Mesodermal cell (in vitro differentiated cells): Measurements from ENCODE around the gene URB1.
"Not testable (repeated sequence)": the region's sequence is repeated elsewhere in the genome, so short reads cannot be mapped to it uniquely, and the experiment has no call there.

Source experiments
- H3K27ac ChIP-seq: 2 replicates; pipeline ENCODE4 v1.7.0; 2013; ENCODE audit warnings: mild to moderate bottlenecking, low read depth, low read length, moderate library complexity; ENCODE audit not compliant: severe bottlenecking
- H3K36me3 ChIP-seq: 2 replicates; pipeline ENCODE4 v1.7.1; 2013; ENCODE audit warnings: mild to moderate bottlenecking, low read length, moderate library complexity; ENCODE audit not compliant: control insufficient read depth, insufficient read depth
- H3K4me1 ChIP-seq: one replicate; pipeline ENCODE4 v1.7.1; 2013; ENCODE audit warnings: mild to moderate bottlenecking, low read length; ENCODE audit not compliant: insufficient read depth, control insufficient read depth, poor library complexity, severe bottlenecking
- H3K4me3 ChIP-seq: 2 replicates; pipeline ENCODE4 v1.7.0; 2013; ENCODE audit warnings: low read length, control low read depth, mild to moderate bottlenecking; ENCODE audit not compliant: insufficient read depth, poor library complexity, severe bottlenecking; ENCODE audit errors: extremely low read depth
- H3K9me3 ChIP-seq: 2 replicates; pipeline ENCODE4 v1.7.1; 2013; ENCODE audit warnings: mild to moderate bottlenecking, low read length, moderate library complexity; ENCODE audit not compliant: control insufficient read depth
- WGBS, 2 experiments: methylation state at CpG; one replicate each; pipeline ENCODE4 v1.1.5; 2013; ENCODE audit warnings: missing lambda C conversion rate in 2 of 2; ENCODE audit not compliant: insufficient coverage in 2 of 2; 5-methylcytosine and 5-hydroxymethylcytosine counted together

URB1 gene

DNA sequence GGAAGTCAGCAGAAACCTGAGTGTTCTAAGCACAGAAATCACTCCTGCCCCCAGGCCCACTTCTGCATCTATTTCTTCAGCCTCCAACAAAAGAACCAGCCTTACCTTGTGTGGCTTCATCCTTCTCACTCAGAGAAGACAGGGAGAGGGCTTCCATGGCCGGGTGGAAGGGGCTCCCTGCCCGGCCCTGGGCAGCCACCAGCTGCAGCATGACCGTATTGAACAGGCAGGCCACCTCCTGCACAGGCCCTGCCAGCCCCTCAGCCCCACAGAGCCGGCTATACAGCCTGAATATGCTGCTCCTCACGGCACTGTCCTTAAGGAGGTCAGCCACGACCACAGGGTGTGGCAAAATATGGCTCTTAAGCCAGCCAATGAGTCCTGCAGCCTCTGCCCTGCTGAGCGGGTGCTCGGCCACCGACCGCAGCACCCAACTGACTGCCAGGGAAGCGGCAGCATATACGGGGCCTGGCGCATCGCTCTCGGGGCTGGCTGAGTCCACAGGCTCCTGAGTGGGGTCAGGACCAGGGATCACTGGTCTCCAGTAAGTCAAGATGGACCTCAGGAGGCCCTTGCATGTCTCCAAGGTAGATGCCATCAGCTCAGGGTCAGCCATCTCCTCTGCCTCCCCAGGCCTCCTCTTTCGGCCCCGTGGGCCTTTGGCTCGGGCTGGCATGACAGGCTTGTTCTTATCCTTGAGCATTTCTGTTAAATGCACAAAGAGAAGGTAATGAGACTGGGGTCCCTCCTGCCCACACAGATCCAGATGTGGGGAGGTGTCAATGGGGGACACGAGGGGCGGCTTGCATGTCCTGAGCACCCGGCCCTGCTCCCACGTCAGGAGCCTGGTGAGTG is 76.2 kb downstream of the URB1 start:
- 89 to 94% methylated on average over 15 to 19 of the region's 22 CpGs for WGBS, 2 experiments
- Histone ChIP-seq H3K4me3 (no peak overlapping the region), H3K9me3 (no peaks in the 10 kb centered on the region), H3K36me3 (peaks cover 91% of the 10 kb centered on the region), H3K27ac (no peak overlapping the region), H3K4me1 (no peaks in the 10 kb centered on the region)

DNA sequence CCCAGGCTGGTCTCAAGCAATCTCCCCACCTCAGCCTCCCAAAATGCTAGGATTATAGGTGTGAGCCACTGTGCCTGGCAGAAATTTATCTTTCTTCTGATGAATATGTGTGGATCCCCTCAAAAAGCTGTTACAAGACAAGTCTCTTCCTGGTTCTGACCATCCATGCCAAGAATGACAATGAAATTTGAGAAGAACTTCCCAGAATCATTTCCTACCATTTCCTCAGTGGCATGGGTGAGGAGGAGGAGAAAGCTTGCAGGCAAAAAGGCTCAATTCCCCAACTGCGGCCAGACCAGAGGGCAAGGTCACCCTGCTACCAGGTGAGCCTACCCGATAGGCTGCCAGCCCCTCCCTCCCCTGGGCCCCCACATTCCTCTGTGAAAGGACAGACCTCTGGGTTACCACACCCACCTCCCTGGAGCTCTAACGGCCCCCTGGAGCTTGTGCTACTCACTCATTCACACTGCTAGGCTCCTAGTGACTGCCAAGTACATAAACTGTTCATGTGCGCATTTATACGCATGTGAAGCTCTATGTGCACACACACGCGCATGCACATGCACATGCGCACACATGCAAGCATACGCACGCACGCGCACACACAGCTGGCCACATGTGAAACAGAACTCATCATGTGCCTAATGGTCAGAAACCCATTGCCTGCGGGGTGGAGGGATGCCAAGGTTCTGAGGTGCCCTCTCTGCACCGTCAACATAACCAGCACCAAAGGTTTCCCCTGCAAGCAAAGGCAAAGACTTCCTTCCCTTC is 77.1 kb downstream of the URB1 start:
- Histone ChIP-seq H3K4me1 (no peaks in the 10 kb centered on the region), H3K9me3 (no peaks in the 10 kb centered on the region), H3K36me3 (peaks cover 84% of the 10 kb centered on the region), H3K27ac (no peak overlapping the region), H3K4me3 (no peak overlapping the region)
- 95% methylated on average over 13 of the region's 14 CpGs for WGBS, 2 experiments

DNA sequence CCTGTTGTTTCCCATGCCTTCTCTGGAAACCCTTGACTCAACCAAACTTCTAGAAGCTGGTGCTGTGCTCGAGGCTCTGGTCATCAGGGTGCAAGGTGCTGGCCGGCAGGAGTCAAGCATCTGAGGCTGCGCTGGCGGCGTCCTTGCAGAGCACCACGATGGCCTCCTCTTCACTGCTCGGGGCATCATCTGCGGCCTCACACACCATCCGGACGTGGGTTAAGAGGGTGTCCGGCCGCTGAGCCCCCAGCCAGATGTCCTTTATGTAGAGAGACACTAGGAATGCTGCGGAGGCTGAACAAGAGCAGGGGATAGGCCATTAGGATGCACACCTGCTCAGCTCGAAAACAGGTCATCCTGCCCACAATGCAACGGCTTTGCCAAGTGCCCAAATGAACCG is 78.0 kb downstream of the URB1 start:
- no peaks in the 10 kb centered on the region for H3K9me3 ChIP-seq
- no peak overlapping the region for H3K4me3 ChIP-seq
- H3K4me1 ChIP-seq: no peaks in the 10 kb centered on the region
- peaks cover 81% of the 10 kb centered on the region for H3K36me3 ChIP-seq
- H3K27ac ChIP-seq: no peak overlapping the region
- WGBS, 2 experiments: 97 to 98% methylated on average over 11 to 14 of the region's 16 CpGs

DNA sequence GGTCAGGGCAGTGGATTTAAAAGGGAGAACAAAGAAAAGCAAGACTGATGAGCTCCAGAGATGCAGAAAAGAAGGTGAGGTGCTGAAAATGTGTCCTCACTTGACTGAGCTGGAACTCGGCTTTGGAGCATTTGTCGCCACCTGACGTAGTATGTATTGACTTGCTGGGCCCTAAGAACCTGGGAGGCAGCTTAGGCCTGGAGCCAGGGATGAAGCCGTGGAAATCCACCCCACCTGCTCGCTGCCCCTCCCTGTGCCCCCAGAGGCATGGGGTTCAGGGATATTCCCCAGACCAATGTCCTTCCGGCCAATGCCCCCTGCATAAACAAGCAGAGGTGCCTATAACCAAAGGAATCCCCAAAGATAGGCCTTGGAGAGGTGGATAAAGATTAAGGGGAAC is 79.8 kb downstream of the URB1 start:
- Histone ChIP-seq H3K4me3 (no peak overlapping the region), H3K9me3 (no peaks in the 10 kb centered on the region), H3K36me3 (peaks cover 62% of the 10 kb centered on the region), H3K4me1 (no peaks in the 10 kb centered on the region), H3K27ac (no peak overlapping the region)
- WGBS, 2 experiments: 91 to 92% methylated on average over 3 to 5 of the region's 6 CpGs

DNA sequence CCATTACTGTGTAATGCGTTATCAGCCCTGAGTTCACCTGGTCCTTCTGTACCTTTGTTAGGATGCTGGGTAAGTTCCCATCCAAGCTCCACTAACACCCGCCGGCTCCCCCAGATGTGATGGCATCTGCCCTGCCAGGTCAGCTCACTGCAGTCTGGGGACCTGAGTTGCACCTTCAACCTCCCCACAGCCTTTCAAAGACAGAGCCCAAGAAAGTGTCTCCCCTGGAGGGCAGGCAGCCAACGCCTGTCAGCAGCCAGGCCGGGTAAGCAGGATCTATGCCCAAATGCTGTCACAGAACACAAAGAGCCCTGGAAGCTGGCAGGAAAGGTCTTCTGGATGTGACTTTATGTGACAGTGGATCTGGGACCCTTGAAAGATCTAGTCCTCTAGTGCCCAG is 80.5 kb downstream of the URB1 start:
- Histone ChIP-seq H3K36me3 (peaks cover 56% of the 10 kb centered on the region), H3K4me3 (no peak overlapping the region), H3K27ac (no peak overlapping the region), H3K4me1 (no peaks in the 10 kb centered on the region), H3K9me3 (no peaks in the 10 kb centered on the region)
- 96 to 100% methylated on average over 4 to 5 of the region's 5 CpGs for WGBS, 2 experiments

DNA sequence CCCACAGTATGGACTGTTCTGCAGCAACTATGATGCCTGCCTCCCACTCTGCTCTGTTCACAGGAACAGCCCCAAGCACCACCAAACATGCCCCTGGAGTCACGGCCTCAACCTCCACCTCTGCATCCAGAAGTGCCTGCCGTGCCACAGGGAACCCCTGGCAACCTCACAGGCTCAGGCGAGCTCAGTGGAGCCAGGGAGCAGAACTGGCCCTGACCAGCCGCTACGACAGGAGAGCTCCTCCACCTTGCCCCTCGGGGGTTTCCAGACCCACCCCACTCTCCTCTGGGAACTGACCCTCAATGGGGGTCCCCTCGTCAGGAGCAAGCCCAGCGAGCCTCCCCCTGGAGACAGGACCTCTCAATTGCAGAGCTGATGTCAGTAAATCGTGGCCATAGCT is 81.2 kb downstream of the URB1 start:
- Histone ChIP-seq H3K36me3 (peaks cover 49% of the 10 kb centered on the region), H3K9me3 (no peaks in the 10 kb centered on the region), H3K4me1 (no peaks in the 10 kb centered on the region), H3K4me3 (no peak overlapping the region), H3K27ac (no peak overlapping the region)
- 96 to 97% methylated on average over 6 to 9 of the region's 9 CpGs for WGBS, 2 experiments

DNA sequence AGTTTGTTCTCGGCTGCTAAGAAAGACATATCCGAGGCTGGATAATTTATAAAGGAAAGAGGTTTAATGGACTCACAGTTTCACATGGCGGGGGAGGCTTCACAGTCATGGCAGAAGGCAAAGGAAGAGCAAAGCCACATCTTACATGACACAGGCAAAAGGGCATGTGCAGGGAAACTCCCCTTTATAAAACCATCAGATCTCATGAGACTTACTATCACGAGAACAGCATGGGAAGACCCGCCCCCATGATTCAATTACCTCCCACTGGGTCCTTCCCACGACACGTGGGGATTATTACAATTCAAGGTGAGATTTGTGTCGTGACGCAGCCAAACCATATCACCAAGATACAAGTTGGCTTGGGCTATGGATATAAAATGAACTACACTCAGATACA is 81.8 kb downstream of the URB1 start:
- H3K4me1 ChIP-seq, H3K9me3 ChIP-seq, H3K4me3 ChIP-seq, H3K27ac ChIP-seq: not testable (repeated sequence)
- H3K36me3 ChIP-seq: peaks cover 43% of the 10 kb centered on the region
- 87 to 100% methylated on average over 3 of the region's 9 CpGs for WGBS, 2 experiments

DNA sequence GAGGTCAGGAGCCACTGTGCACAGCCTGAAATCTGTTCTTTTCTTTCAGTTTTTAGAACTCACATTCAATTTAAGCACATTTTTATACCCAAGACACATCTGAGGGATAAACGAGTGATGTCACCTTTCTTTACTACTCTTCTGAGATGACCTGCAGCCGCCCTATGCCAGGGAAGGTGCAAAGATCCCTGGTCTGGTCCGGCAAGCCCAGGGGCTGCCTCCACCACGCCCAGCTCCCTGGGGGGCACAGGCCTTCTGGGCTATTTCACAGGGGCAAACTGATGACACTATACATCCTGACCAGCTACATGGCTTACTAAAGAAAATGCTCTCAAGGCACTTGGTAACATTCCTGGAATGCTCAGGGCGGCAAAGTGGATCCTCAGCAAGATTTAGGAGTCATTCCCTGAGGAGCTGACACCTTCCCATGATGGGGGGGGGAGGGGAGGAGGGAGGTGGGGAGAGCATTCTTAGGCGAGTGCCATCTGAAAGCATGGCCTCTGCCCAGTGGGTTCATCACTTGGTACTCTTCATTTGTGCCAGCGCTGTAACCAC is 82.8 kb downstream of the URB1 start:
- 85 to 88% methylated on average over 6 of the region's 7 CpGs for WGBS, 2 experiments
- peaks cover 36% of the 10 kb centered on the region for H3K36me3 ChIP-seq

DNA sequence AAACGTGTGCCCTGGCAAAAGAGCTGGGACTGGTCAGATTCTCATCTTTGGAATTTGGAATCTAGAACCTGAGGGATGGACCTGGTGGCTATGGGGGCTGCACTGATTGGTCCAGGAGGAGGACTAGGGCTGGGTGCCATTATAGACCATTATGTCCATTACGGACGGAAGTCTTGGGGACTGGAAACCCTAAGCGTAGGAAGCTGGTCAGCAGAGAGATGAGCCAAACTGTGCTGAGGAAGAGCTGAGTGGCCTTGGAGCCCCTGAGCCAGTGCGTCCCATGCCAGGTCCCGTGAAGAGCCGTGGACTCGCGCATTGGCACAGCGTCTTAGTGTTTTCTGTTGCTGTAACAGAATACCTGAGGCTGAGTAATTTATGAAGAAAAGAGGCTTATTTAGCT is 84.1 kb downstream of the URB1 start:
- Histone ChIP-seq H3K9me3 (no peaks in the 10 kb centered on the region), H3K4me1 (no peaks in the 10 kb centered on the region), H3K4me3 (no peak overlapping the region), H3K36me3 (peaks cover 25% of the 10 kb centered on the region), H3K27ac (no peak overlapping the region)
- 78 to 83% methylated on average over 8 to 9 of the region's 10 CpGs for WGBS, 2 experiments

More for the DNA sequence above, 82.8 kb downstream of the URB1 start:
- Histone ChIP-seq H3K4me3 (no peak overlapping the region), H3K4me1 (no peaks in the 10 kb centered on the region), H3K27ac (no peak overlapping the region), H3K9me3 (no peaks in the 10 kb centered on the region)

DNA sequence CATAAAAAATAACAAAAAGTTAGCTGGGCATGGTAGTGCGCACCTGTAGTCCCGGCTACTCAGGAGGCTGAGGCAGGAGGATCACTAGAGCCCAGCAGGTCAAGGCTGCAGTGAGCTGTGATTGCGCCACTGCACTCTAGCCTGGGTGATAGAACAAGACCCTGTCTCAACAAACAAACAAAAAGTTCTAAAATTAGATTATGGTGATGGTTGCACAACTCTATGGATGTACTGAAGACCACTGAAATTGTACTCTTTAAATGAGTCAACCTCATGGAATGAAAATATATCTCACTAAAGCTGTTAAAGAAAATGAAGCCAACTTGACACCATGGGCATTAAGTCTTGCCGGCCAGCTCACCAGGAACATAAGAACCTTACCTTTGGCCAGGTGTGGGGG is 85.1 kb downstream of the URB1 start:
- Histone ChIP-seq H3K27ac (no peak overlapping the region), H3K9me3 (no peaks in the 10 kb centered on the region), H3K36me3 (peaks cover 17% of the 10 kb centered on the region), H3K4me1 (no peaks in the 10 kb centered on the region), H3K4me3 (no peak overlapping the region)
- 90 to 92% methylated on average over 2 to 3 of the region's 4 CpGs for WGBS, 2 experiments
